Measurements from ENCODE around the gene ZFYVE27. TPM values are rescaled to one million over a fixed set of nuclear protein-coding genes. Genes with fewer than 3 reads are reported as not detected.

ZFYVE27 gene
- total and polyA plus RNA-seq, 7 donors, result 7.2 to 42.2 (median 11.0) TPM

GRCh38 chr10:97726636-97727178, 10.2 kb upstream of the ZFYVE27 start:
- WGBS, 2 donors, result 20 to 55% methylated on average over 8 of the region's 8 CpGs
- intact Hi-C loops (cut with DNase I), result no loop called here
- Histone ChIP-seq H3K36me3 (no peaks in the 10 kb centered on the region), H3K4me1 (peaks cover 0 to 23% (median 11%) of the 10 kb centered on the region in 4 donors), H3K9me3 (no peaks in the 10 kb centered on the region), H3K27ac (peak overlapping the region; percentile 67 to 79 (median 74)), H3K27me3 (no peaks in the 10 kb centered on the region), H3K4me3 (peak overlapping the region in 3 of 4 donors; percentile 11 to 24 (median 16))
- no peak for DNase-seq
- TF ChIP-seq EP300 (IDR thresholded peaks at IDR 0.05), result peak in 2 of 4 donors; percentile 53 to 60
- TF ChIP-seq POLR2AphosphoS5 (IDR thresholded peaks at IDR 0.05), result peak; percentile 63 to 85 (median 77)
- peak in 1 of 2 donors; percentile 14 for TF ChIP-seq POLR2A (IDR thresholded peaks at IDR 0.05)
- no peak for TF ChIP-seq CTCF (IDR thresholded peaks at IDR 0.05)

- intact Hi-C loops (cut with DNase I), result no loop called here
- TF ChIP-seq EP300 (IDR thresholded peaks at IDR 0.05) (no peak), POLR2AphosphoS5 (IDR thresholded peaks at IDR 0.05) (no peak), CTCF (IDR thresholded peaks at IDR 0.05) (no peak)
- 93 to 94% methylated on average over 5 of the region's 5 CpGs for WGBS, 2 donors
These were observed 7.9 kb upstream of the ZFYVE27 start for GRCh38 chr10:97729014-97729413.

GRCh38 chr10:97731346-97732051, 5.4 kb upstream of the ZFYVE27 start:
- WGBS, 2 donors, result 67 to 73% methylated on average over 9 of the region's 9 CpGs
- H3K9me3 ChIP-seq, result no peaks in the 10 kb centered on the region
- intact Hi-C loops (cut with DNase I), result loop anchor here (1.0 kb wide), 3 partner anchors 21 to 54 kb away; no protein-coding TSS in a partner anchor
- H3K27me3 ChIP-seq, result no peaks in the 10 kb centered on the region
- DNase-seq, result peak; percentile 85
- no peak overlapping the region for H3K4me3 ChIP-seq
- no peak overlapping the region for H3K27ac ChIP-seq
- TF ChIP-seq POLR2AphosphoS5 (IDR thresholded peaks at IDR 0.05) (no peak), CTCF (IDR thresholded peaks at IDR 0.05) (peak; percentile 63 to 91 (median 82))
- H3K4me1 ChIP-seq, result peaks cover 0 to 20% (median 10%) of the 10 kb centered on the region in 4 donors
- H3K36me3 ChIP-seq, result no peaks in the 10 kb centered on the region

More at GRCh38 chr10:97729014-97729413, 7.9 kb upstream of the ZFYVE27 start:
- no peaks in the 10 kb centered on the region for H3K36me3 ChIP-seq
- H3K27ac ChIP-seq, result no peak overlapping the region
- no peak for DNase-seq
- H3K9me3 ChIP-seq, result no peaks in the 10 kb centered on the region
- no peak overlapping the region for H3K4me3 ChIP-seq
- peaks cover 0 to 26% (median 11%) of the 10 kb centered on the region in 4 donors for H3K4me1 ChIP-seq
- no peaks in the 10 kb centered on the region for H3K27me3 ChIP-seq

- TF ChIP-seq POLR2A (IDR thresholded peaks at IDR 0.05) (no peak), CTCF (IDR thresholded peaks at IDR 0.05) (no peak), POLR2AphosphoS5 (IDR thresholded peaks at IDR 0.05) (no peak), EP300 (IDR thresholded peaks at IDR 0.05) (no peak)
- no peak overlapping the region for H3K4me3 ChIP-seq
- no peaks in the 10 kb centered on the region for H3K9me3 ChIP-seq
- WGBS, 2 donors, result 84 to 90% methylated on average over 4 of the region's 4 CpGs
- no peak for DNase-seq
- H3K27me3 ChIP-seq, result no peaks in the 10 kb centered on the region
- intact Hi-C loops (cut with DNase I), result no loop called here
- H3K36me3 ChIP-seq, result no peaks in the 10 kb centered on the region
- H3K27ac ChIP-seq, result no peak overlapping the region
- H3K4me1 ChIP-seq, result peaks cover 0 to 18% (median 8%) of the 10 kb centered on the region in 4 donors
These were observed 4.9 kb upstream of the ZFYVE27 start for GRCh38 chr10:97732052-97732359.

All from sigmoid colon (tissue), 7 donors.